ENCODE results near the gene LILRB3.

GRCh38 chr19:54169149-54169740, 53.6 kb downstream of the LILRB3 start:
- no peak for TF ChIP-seq EZH2 (IDR thresholded peaks at IDR 0.05; ENCODE audit: low read length)
- TF ChIP-seq CTCF (optimal IDR thresholded peaks at IDR 0.05 in 1 of 3, IDR thresholded peaks at IDR 0.05 in 1 of 3, conservative IDR thresholded peaks at IDR 0.05 in 1 of 3; ENCODE audit: extremely low read depth in 1 of 3, insufficient read depth in 2 of 3, low read length in 3 of 3): no peak
